Measurements from ENCODE around the gene GASK1A.

The GASK1A gene

DNA sequence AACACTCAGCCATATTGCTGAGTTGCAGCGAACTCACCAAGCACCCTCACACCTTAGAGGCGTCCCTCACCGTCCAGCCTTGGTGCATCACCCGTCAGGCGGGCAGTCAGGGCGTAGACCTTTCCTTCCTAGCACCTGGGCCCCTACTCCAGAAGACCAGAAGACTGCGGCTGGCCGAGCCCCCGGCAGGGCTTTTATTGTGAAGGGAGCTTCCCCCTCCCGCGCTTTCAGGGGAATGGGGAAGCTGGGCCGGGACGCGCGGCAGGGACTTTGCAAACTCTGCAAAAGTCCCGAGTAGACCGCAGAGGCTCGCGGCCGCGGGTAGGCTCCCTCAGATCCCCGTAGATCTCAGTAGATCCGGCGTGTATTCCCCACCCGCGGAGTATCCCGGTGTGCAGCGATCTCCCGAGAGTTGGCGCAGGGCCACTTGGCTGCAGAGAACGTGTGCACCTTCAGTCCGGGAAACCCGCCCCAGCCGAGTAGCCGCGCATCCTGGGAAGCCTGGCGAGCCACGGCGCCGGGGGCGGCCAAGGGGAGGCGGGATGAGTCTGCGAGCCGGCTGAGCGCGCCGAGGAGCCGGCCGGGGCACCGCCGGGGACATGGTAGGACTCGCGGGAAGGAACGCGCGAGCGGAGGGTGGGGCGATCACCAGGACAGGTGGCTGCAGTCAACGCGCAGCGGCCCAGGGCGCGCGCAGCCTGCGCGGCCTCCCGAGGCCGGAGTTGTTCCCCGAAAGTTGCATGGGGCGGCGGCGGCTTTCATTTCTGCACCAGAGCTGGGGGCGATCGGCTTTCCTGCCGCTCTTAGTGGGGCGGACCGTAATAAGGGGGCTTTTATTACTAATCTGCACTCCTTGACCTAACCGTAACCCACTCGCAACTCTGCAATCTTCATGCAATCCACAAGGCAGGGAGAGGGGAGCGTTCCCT is at the start of gene GASK1A:
Gene GASK1A, plus strand, starts transcription at position 268 of the 929 bp plus-strand sequence. Its CDS starts 332 bp downstream, at position 600.
- ATAC-seq (replicated peaks; ENCODE audit: extremely low read depth, poor library complexity, severe bottlenecking): peak; percentile 40
- no peak for DNase-seq (ENCODE audit: low spot score in 2 of 2)
- H3K36me3 Mint-ChIP-seq (ENCODE audit: insufficient read depth): no peaks in the 10 kb centered on the region
- H3K27me3 Mint-ChIP-seq: peaks cover 61% of the 10 kb centered on the region
- peaks cover 10% of the 10 kb centered on the region for H3K4me1 Mint-ChIP-seq
- peaks cover 13% of the 10 kb centered on the region for H3K9me3 Mint-ChIP-seq
- H3K4me3 Mint-ChIP-seq: peak within 1 kb of the TSS; percentile 66
- H3K27ac Mint-ChIP-seq (ENCODE audit: low read depth): no peak within 1 kb of the TSS

DNA sequence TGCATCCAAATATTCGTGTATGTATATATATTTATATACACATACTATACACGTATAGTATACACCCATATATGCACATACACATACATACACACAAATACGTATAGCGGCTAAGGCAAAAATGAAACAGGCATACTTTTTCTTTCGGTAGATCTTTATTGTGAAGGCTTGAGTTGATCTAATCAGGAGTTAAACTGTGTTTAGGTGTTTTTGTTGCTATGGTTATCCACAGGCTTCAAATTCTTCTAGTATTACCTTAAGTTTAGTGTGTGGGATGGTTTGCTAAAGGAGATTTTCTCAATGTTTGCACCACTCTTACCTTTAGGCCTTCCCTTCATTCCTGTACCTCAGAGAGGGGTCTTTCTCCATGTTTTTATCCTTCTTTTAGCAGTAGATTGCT is 45.0 kb upstream of the GASK1A start:
- no peaks in the 10 kb centered on the region for H3K27me3 Mint-ChIP-seq
- H3K36me3 Mint-ChIP-seq (ENCODE audit: insufficient read depth): peaks cover 3% of the 10 kb centered on the region
- H3K4me3 Mint-ChIP-seq: no peak overlapping the region
- no peak for DNase-seq (ENCODE audit: low spot score in 2 of 2)
- ATAC-seq (replicated peaks; ENCODE audit: extremely low read depth, poor library complexity, severe bottlenecking): no peak
- H3K9me3 Mint-ChIP-seq: no peaks in the 10 kb centered on the region
- peaks cover 9% of the 10 kb centered on the region for H3K4me1 Mint-ChIP-seq
- H3K27ac Mint-ChIP-seq (ENCODE audit: low read depth): no peak overlapping the region

DNA sequence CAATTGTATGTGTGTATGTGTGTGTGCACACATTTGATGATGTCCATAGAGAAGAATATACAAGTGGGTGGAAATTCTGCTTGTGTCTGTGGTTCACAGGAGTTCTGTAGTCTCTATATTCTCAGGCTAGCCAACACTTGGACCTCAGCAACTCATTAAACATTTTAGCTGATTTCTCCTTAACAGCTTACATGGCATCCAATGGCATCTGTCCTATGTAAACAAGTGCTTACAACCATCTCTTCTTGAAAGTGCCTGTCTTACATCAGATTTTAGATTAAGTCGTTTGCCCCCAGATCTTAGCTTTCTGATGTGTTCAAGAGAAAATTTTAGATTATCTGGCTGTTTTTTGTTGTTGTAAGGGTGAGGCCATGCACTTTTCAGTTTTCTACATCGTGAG is 44.2 kb upstream of the GASK1A start:
- ATAC-seq (replicated peaks; ENCODE audit: extremely low read depth, poor library complexity, severe bottlenecking) (no peak), DNase-seq (ENCODE audit: low spot score in 2 of 2) (no peak)
- Mint-ChIP-seq H3K27ac (ENCODE audit: low read depth) (no peak overlapping the region), H3K27me3 (no peaks in the 10 kb centered on the region), H3K36me3 (ENCODE audit: insufficient read depth) (peaks cover 3% of the 10 kb centered on the region), H3K4me1 (peaks cover 9% of the 10 kb centered on the region), H3K9me3 (no peaks in the 10 kb centered on the region), H3K4me3 (no peak overlapping the region)

DNA sequence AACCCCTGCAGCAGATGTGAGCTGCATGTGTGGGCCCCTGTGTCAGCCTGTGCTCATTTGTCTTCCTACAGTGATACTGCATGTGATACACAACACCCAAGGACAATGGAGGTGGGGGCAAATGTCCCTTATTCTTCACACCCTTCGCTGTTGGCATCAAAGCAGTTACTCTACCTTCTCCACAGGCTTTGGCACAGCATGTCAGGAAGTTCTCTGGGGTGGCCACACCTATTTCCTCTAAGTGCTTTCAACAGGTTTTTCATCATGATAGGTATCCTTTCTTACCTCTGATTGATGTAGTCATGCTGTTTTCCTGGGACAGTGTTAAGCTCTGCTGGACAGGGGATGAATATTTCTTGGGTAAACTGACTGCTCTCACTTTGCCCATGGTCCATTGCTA is 43.6 kb upstream of the GASK1A start:
- peaks cover 5% of the 10 kb centered on the region for H3K27me3 Mint-ChIP-seq
- peaks cover 9% of the 10 kb centered on the region for H3K4me1 Mint-ChIP-seq
- H3K9me3 Mint-ChIP-seq: no peaks in the 10 kb centered on the region
- no peak overlapping the region for H3K4me3 Mint-ChIP-seq
- no peak overlapping the region for H3K27ac Mint-ChIP-seq (ENCODE audit: low read depth)
- peaks cover 3% of the 10 kb centered on the region for H3K36me3 Mint-ChIP-seq (ENCODE audit: insufficient read depth)
- no peak for DNase-seq (ENCODE audit: low spot score in 2 of 2)
- no peak for ATAC-seq (replicated peaks; ENCODE audit: extremely low read depth, poor library complexity, severe bottlenecking)

DNA sequence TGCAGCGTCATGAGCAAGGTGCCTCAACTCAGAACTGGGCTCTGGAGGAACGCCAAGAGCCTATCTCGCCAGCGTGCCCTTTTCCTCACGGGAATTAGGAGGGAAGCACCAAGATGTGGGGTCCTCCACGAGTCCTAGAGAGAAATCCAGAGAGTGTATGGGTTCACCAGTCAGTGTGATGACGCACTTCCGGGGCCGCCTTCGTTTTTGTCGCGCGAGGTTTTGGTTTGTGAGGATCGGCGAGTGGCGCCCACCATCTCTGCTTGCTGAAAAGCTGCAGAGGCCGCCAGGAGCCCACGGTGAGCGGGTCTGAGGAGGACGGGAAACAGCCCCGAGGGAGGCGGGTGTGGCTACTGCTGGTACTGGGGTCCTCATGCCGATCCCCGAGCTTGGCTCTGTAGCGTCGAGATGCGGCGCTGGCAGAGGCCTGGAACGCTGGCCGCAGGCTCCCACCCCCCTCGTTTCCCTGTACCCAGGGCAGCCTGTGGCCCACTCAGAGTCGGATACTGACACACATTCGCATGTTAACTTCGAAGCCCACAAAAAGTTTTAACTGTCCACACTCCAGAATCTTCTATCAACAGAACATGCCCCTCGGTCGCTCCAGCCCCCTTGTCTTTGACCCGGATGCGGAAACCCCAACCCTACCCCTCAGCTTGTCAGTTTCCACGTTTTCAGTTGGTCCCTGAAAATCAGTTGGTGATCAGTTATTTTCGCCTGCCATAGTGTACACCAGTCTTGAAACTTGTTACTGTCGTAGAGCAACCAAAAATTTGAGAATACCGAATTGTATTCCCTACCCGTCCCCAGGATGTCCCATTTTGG is 42.7 kb upstream of the GASK1A start:
- Mint-ChIP-seq H3K4me3 (no peak overlapping the region), H3K27me3 (peaks cover 10% of the 10 kb centered on the region), H3K4me1 (peaks cover 9% of the 10 kb centered on the region), H3K9me3 (no peaks in the 10 kb centered on the region), H3K36me3 (ENCODE audit: insufficient read depth) (peaks cover 3% of the 10 kb centered on the region), H3K27ac (ENCODE audit: low read depth) (no peak overlapping the region)
- DNase-seq (ENCODE audit: low spot score in 2 of 2) (no peak), ATAC-seq (replicated peaks; ENCODE audit: extremely low read depth, poor library complexity, severe bottlenecking) (no peak)

DNA sequence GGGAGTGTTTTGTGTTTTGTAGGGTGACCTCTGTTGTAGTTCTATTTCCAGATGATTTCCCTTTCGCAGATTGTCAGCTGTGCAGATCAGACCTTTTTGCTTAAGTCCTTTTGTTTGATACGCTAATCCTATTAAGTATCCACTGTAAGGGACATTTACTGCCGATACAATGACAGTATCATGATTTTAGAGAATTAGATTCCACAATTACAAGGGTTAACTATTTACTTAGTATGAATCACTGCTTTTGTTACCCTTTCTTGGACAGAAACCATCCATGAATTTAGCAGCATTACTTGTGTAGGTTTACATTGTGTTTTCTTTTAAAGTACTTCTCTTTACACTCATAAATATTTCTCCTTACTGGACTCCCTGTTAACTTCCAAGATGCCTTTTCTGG is 41.8 kb upstream of the GASK1A start:
- DNase-seq (ENCODE audit: low spot score in 2 of 2) (no peak), ATAC-seq (replicated peaks; ENCODE audit: extremely low read depth, poor library complexity, severe bottlenecking) (no peak)
- no peak overlapping the region for H3K27ac Mint-ChIP-seq (ENCODE audit: low read depth)
- H3K4me1 Mint-ChIP-seq: peaks cover 9% of the 10 kb centered on the region
- H3K27me3 Mint-ChIP-seq: peaks cover 10% of the 10 kb centered on the region
- H3K9me3 Mint-ChIP-seq: no peaks in the 10 kb centered on the region
- no peak overlapping the region for H3K4me3 Mint-ChIP-seq
- peaks cover 3% of the 10 kb centered on the region for H3K36me3 Mint-ChIP-seq (ENCODE audit: insufficient read depth)

DNA sequence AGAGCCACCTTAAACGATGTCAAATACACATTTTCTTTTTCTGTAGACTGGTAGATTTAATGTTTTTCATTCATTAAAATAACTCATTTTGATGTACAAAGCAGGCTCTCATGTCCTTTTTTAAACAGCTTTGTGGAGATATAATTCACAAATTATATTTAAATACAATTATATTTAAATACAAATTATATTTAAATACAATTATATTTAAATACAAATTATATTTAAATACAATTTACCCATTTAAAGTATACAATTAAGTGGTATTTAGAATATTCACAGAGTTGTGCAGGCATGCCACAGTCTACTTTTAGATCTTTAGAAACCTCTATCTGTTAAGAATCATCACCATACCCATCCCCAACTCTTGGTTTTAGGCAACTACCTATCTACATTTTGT is 36.4 kb upstream of the GASK1A start:
- DNase-seq (ENCODE audit: low spot score in 2 of 2): no peak
- Mint-ChIP-seq H3K4me1 (no peaks in the 10 kb centered on the region), H3K36me3 (ENCODE audit: insufficient read depth) (no peaks in the 10 kb centered on the region), H3K27me3 (peaks cover 30% of the 10 kb centered on the region), H3K9me3 (no peaks in the 10 kb centered on the region), H3K27ac (ENCODE audit: low read depth) (no peak overlapping the region), H3K4me3 (no peak overlapping the region)
- no peak for ATAC-seq (replicated peaks; ENCODE audit: extremely low read depth, poor library complexity, severe bottlenecking)

DNA sequence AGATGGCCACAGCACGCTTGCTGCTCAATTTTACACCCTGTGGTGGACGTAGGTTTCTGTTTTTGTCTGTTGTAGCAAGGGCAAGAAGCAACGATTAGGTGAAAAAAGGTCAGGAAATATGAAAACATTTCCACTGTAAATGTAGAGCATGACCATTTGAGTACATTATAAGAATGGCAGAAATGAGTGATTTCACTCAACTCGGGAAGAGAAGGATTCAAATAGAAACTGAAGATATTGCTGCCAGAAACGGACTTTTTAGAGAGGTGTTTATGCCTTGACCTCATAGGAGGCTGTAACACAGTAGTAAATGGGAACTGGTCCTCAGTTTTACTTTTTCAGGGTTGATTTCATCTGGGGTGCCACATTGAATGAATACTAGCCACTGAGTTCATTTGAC is 33.1 kb upstream of the GASK1A start:
- Mint-ChIP-seq H3K4me3 (no peak overlapping the region), H3K27me3 (peaks cover 29% of the 10 kb centered on the region), H3K9me3 (no peaks in the 10 kb centered on the region), H3K4me1 (no peaks in the 10 kb centered on the region), H3K27ac (ENCODE audit: low read depth) (no peak overlapping the region), H3K36me3 (ENCODE audit: insufficient read depth) (no peaks in the 10 kb centered on the region)
- ATAC-seq (replicated peaks; ENCODE audit: extremely low read depth, poor library complexity, severe bottlenecking) (no peak), DNase-seq (ENCODE audit: low spot score in 2 of 2) (no peak)

DNA sequence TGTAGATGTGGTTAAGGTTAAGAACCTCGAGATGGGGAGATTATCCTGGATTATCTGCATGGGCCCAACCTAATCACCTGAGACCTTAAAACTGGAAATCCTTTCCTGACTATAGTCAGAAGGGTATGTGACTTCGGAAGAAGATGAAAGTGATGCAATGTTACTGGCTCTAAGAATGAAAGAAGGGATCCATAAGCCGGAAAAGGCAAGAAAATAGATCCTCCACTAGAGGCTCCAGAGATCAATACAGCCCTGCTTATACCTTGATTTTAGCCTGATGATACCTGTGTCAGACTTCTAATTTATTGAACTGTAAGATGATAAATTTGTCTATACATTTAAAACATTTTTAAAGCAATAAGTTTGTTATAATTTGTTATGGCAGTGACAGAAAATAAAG is 21.5 kb upstream of the GASK1A start:
- peaks cover 14% of the 10 kb centered on the region for H3K27me3 Mint-ChIP-seq
- H3K36me3 Mint-ChIP-seq (ENCODE audit: insufficient read depth): no peaks in the 10 kb centered on the region
- H3K27ac Mint-ChIP-seq (ENCODE audit: low read depth): no peak overlapping the region
- no peaks in the 10 kb centered on the region for H3K9me3 Mint-ChIP-seq
- ATAC-seq (replicated peaks; ENCODE audit: extremely low read depth, poor library complexity, severe bottlenecking) (no peak), DNase-seq (ENCODE audit: low spot score in 2 of 2) (no peak)
- peaks cover 5% of the 10 kb centered on the region for H3K4me1 Mint-ChIP-seq
- H3K4me3 Mint-ChIP-seq: no peak overlapping the region

DNA sequence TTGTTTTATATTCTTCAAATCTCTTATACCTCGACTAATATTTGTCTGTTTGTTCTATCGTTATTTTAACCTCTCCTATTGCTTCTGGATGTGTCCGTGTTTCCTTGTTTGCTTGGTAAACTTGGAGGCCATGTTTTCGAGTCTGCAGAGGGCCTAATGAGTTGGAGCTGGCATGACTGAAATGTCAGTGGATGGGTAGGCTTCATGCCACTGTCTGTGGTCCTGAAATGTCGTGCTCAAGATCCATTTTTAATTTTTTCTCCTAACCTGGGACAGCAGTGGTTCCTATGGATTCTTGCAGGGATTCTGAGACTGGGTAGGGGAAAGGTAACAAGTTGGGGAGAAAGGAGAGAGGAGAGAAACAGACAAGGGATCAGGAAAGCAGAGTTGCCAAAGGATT is 18.8 kb upstream of the GASK1A start:
- Mint-ChIP-seq H3K27ac (ENCODE audit: low read depth) (no peak overlapping the region), H3K36me3 (ENCODE audit: insufficient read depth) (no peaks in the 10 kb centered on the region), H3K4me3 (no peak overlapping the region), H3K4me1 (peaks cover 5% of the 10 kb centered on the region), H3K27me3 (peaks cover 14% of the 10 kb centered on the region), H3K9me3 (no peaks in the 10 kb centered on the region)
- DNase-seq (ENCODE audit: low spot score in 2 of 2) (no peak), ATAC-seq (replicated peaks; ENCODE audit: extremely low read depth, poor library complexity, severe bottlenecking) (no peak)

DNA sequence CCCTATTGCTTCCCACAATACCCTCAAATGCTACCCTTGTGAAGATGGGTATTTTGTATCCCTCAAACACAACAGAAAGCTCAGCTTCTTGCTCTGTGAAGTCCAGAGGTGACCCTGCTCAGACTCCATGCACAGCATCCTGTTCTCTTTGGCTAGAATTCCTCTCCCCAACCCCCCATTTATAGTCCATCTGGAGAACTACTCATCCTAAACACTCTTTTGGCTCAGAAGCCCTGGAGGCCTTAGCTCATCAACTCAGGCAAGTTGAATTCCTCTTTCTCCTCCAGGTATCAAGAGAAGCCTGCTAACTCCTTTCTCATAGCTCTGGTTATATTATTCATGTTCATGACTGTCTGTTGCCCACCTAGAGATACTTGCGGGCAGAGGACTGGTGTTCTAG is 18.3 kb upstream of the GASK1A start:
- H3K27me3 Mint-ChIP-seq: peaks cover 14% of the 10 kb centered on the region
- H3K36me3 Mint-ChIP-seq (ENCODE audit: insufficient read depth): no peaks in the 10 kb centered on the region
- H3K9me3 Mint-ChIP-seq: no peaks in the 10 kb centered on the region
- H3K4me1 Mint-ChIP-seq: peaks cover 5% of the 10 kb centered on the region
- no peak for ATAC-seq (replicated peaks; ENCODE audit: extremely low read depth, poor library complexity, severe bottlenecking)
- H3K4me3 Mint-ChIP-seq: no peak overlapping the region
- no peak overlapping the region for H3K27ac Mint-ChIP-seq (ENCODE audit: low read depth)
- DNase-seq (ENCODE audit: low spot score in 2 of 2): no peak

DNA sequence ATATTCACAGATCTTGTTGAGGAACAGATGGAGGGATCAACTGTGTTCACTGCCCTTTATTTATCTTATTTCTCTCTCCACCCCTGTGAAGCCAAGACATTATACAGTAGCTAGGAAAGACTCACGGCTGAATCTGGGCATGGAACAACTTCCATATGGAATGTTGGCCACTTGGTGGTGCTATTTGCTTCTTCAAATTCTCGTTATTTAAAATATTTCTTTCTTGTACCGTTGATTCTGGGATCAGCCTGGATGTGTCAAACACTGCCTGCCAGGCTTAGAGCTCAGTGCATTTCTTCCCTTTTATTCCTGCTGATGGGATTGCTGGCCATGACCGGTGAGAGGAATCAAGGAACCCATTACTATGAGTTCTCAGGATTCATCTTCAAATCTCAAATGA is 17.5 kb upstream of the GASK1A start:
- Mint-ChIP-seq H3K4me1 (peaks cover 5% of the 10 kb centered on the region), H3K9me3 (no peaks in the 10 kb centered on the region), H3K27me3 (peaks cover 14% of the 10 kb centered on the region), H3K36me3 (ENCODE audit: insufficient read depth) (no peaks in the 10 kb centered on the region), H3K4me3 (no peak overlapping the region), H3K27ac (ENCODE audit: low read depth) (no peak overlapping the region)
- no peak for ATAC-seq (replicated peaks; ENCODE audit: extremely low read depth, poor library complexity, severe bottlenecking)
- no peak for DNase-seq (ENCODE audit: low spot score in 2 of 2)

DNA sequence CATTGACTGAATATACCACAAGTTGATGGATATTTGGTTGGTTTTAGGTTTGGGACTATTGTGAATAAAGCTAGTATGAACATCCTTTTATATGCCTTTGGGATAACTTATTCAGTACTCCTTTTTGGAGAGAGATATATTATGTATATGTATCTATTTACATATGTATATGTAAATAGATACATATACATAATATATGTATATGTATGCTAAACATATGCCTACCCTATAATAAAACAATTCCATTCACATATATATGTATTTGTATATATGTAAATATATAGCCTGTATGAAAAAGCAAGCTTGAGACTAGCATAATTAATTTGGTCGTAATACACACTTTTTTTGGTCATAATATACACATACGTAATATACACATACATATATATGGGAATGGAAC is 15.8 kb upstream of the GASK1A start:
- Mint-ChIP-seq H3K36me3 (ENCODE audit: insufficient read depth) (no peaks in the 10 kb centered on the region), H3K4me3 (no peak overlapping the region), H3K27ac (ENCODE audit: low read depth) (no peak overlapping the region), H3K27me3 (peaks cover 14% of the 10 kb centered on the region), H3K4me1 (peaks cover 5% of the 10 kb centered on the region), H3K9me3 (no peaks in the 10 kb centered on the region)
- no peak for DNase-seq (ENCODE audit: low spot score in 2 of 2)
- ATAC-seq (replicated peaks; ENCODE audit: extremely low read depth, poor library complexity, severe bottlenecking): no peak

All from central memory CD8-positive, alpha-beta T cell (primary cell).